ENCODE measurements around the gene NUCKS1.

NUCKS1 gene

GRCh38 chr1:205700865-205701401 is 49.0 kb downstream of the NUCKS1 start:
- Histone ChIP-seq H3K27me3 (ENCODE audit: low read length) (no peaks in the 10 kb centered on the region), H3K27ac (ENCODE audit: low read depth, low read length) (no peak overlapping the region), H2AFZ (ENCODE audit: low read depth, low read length, severe bottlenecking) (no peak overlapping the region), H3K9me2 (replicated peaks; ENCODE audit: insufficient read depth, low read length) (no peaks in the 10 kb centered on the region), H3K36me3 (ENCODE audit: low read length) (no peaks in the 10 kb centered on the region), H3K4me3 (ENCODE audit: insufficient read depth, low read length, poor library complexity, severe bottlenecking) (no peak overlapping the region), H3K79me2 (ENCODE audit: insufficient read depth, low read length) (no peaks in the 10 kb centered on the region), H3K4me2 (ENCODE audit: low read depth, low read length, poor library complexity, severe bottlenecking) (no peak overlapping the region), H3F3A (ENCODE audit: insufficient read depth) (no peaks in the 10 kb centered on the region; the same call in 1 of the 2 replicates), H3K9ac (ENCODE audit: low read length) (no peak overlapping the region), H4K20me1 (ENCODE audit: low read depth, low read length) (no peaks in the 10 kb centered on the region), H3K9me3 (ENCODE audit: insufficient read depth, low read length) (no peaks in the 10 kb centered on the region)
- TF ChIP-seq, protein P1, sequence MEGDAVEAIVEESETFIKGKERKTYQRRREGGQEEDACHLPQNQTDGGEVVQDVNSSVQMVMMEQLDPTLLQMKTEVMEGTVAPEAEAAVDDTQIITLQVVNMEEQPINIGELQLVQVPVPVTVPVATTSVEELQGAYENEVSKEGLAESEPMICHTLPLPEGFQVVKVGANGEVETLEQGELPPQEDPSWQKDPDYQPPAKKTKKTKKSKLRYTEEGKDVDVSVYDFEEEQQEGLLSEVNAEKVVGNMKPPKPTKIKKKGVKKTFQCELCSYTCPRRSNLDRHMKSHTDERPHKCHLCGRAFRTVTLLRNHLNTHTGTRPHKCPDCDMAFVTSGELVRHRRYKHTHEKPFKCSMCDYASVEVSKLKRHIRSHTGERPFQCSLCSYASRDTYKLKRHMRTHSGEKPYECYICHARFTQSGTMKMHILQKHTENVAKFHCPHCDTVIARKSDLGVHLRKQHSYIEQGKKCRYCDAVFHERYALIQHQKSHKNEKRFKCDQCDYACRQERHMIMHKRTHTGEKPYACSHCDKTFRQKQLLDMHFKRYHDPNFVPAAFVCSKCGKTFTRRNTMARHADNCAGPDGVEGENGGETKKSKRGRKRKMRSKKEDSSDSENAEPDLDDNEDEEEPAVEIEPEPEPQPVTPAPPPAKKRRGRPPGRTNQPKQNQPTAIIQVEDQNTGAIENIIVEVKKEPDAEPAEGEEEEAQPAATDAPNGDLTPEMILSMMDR (IDR thresholded peaks at IDR 0.05; ENCODE audit: insufficient read depth, low read length, poor library complexity, severe bottlenecking): no peak
- no peak for TF ChIP-seq EZH2phosphoT487 (conservative IDR thresholded peaks at IDR 0.05; ENCODE audit: low read length)

DNA sequence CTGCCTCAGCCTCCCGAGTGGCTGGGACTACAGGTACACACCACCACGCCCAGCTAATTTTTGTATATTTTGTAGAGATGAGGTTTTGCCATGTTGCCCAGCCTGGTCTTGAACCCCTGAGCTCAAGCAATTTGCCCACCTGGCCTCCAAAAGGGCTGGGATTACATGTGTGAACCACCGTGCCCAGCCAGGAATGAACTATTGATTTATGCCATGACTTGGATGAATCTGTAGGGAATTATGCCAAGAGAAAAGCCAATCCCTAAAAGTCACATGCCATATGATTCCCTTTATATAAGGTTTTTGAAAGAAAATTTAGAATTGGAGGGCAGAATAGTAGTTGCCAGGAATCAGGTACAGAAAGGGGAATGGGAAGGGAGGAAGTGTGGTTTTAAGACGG is 50.6 kb downstream of the NUCKS1 start:
- H3K4me2 ChIP-seq (ENCODE audit: low read depth, low read length, poor library complexity, severe bottlenecking): no peak overlapping the region
- no peak overlapping the region for H3K4me3 ChIP-seq (ENCODE audit: insufficient read depth, low read length, poor library complexity, severe bottlenecking)
- no peaks in the 10 kb centered on the region for H3K9me3 ChIP-seq (ENCODE audit: insufficient read depth, low read length)
- H3K36me3 ChIP-seq (ENCODE audit: low read length): no peaks in the 10 kb centered on the region
- H3F3A ChIP-seq (ENCODE audit: insufficient read depth): peaks cover 5% of the 10 kb centered on the region; the same call in 1 of the 2 replicates
- H2AFZ ChIP-seq (ENCODE audit: low read depth, low read length, severe bottlenecking): no peak overlapping the region
- H3K27me3 ChIP-seq (ENCODE audit: low read length): no peaks in the 10 kb centered on the region
- no peak overlapping the region for H3K9ac ChIP-seq (ENCODE audit: low read length)
- no peaks in the 10 kb centered on the region for H3K79me2 ChIP-seq (ENCODE audit: insufficient read depth, low read length)
- no peak overlapping the region for H3K27ac ChIP-seq (ENCODE audit: low read depth, low read length)
- no peaks in the 10 kb centered on the region for H4K20me1 ChIP-seq (ENCODE audit: low read depth, low read length)
- no peaks in the 10 kb centered on the region for H3K9me2 ChIP-seq (replicated peaks; ENCODE audit: insufficient read depth, low read length)
- no peak for TF ChIP-seq EZH2phosphoT487 (conservative IDR thresholded peaks at IDR 0.05; ENCODE audit: low read length)
- TF ChIP-seq, protein P1 (IDR thresholded peaks at IDR 0.05; ENCODE audit: insufficient read depth, low read length, poor library complexity, severe bottlenecking): no peak

GRCh38 chr1:205698921-205699320 is 51.1 kb downstream of the NUCKS1 start:
- Histone ChIP-seq H3K9ac (ENCODE audit: low read length) (no peak overlapping the region), H4K20me1 (ENCODE audit: low read depth, low read length) (no peaks in the 10 kb centered on the region), H2AFZ (ENCODE audit: low read depth, low read length, severe bottlenecking) (no peak overlapping the region), H3K36me3 (ENCODE audit: low read length) (no peaks in the 10 kb centered on the region), H3K27ac (ENCODE audit: low read depth, low read length) (no peak overlapping the region), H3K27me3 (ENCODE audit: low read length) (no peaks in the 10 kb centered on the region), H3K79me2 (ENCODE audit: insufficient read depth, low read length) (no peaks in the 10 kb centered on the region), H3F3A (ENCODE audit: insufficient read depth) (peaks cover 5% of the 10 kb centered on the region; the same call in 1 of the 2 replicates), H3K9me3 (ENCODE audit: insufficient read depth, low read length) (no peaks in the 10 kb centered on the region), H3K9me2 (replicated peaks; ENCODE audit: insufficient read depth, low read length) (no peaks in the 10 kb centered on the region), H3K4me3 (ENCODE audit: insufficient read depth, low read length, poor library complexity, severe bottlenecking) (no peak overlapping the region), H3K4me2 (ENCODE audit: low read depth, low read length, poor library complexity, severe bottlenecking) (no peak overlapping the region)
- no peak for TF ChIP-seq EZH2phosphoT487 (conservative IDR thresholded peaks at IDR 0.05; ENCODE audit: low read length)
- TF ChIP-seq, protein P1 (IDR thresholded peaks at IDR 0.05; ENCODE audit: insufficient read depth, low read length, poor library complexity, severe bottlenecking): no peak
